ELF-1 (cell line): ENCODE measurements around the gene FASLG.
"Not testable (repeated sequence)": the region's sequence is repeated elsewhere in the genome, so short reads cannot be mapped to it uniquely, and the experiment has no call there.

ENCODE experiments used
- DNase-seq: peaks from one replicate; pipeline ENCODE4 v3.0.0-alpha.2; 2016; ENCODE audit warnings: low read depth, low spot score

The FASLG gene, protein sequence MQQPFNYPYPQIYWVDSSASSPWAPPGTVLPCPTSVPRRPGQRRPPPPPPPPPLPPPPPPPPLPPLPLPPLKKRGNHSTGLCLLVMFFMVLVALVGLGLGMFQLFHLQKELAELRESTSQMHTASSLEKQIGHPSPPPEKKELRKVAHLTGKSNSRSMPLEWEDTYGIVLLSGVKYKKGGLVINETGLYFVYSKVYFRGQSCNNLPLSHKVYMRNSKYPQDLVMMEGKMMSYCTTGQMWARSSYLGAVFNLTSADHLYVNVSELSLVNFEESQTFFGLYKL

DNA sequence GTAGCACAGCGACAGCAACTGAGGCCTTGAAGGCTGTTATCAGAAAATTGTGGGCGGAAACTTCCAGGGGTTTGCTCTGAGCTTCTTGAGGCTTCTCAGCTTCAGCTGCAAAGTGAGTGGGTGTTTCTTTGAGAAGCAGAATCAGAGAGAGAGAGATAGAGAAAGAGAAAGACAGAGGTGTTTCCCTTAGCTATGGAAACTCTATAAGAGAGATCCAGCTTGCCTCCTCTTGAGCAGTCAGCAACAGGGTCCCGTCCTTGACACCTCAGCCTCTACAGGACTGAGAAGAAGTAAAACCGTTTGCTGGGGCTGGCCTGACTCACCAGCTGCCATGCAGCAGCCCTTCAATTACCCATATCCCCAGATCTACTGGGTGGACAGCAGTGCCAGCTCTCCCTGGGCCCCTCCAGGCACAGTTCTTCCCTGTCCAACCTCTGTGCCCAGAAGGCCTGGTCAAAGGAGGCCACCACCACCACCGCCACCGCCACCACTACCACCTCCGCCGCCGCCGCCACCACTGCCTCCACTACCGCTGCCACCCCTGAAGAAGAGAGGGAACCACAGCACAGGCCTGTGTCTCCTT, at the start of gene FASLG:
TSS of gene FASLG (plus strand) at position 233 of the 583 bp plus-strand sequence. CDS start at position 332, 99 bp downstream.
- DNase-seq: no peak

- DNase-seq: no peak
Measured at GRCh38 chr1:172609528-172609927, 49.4 kb upstream of the FASLG start.

DNA sequence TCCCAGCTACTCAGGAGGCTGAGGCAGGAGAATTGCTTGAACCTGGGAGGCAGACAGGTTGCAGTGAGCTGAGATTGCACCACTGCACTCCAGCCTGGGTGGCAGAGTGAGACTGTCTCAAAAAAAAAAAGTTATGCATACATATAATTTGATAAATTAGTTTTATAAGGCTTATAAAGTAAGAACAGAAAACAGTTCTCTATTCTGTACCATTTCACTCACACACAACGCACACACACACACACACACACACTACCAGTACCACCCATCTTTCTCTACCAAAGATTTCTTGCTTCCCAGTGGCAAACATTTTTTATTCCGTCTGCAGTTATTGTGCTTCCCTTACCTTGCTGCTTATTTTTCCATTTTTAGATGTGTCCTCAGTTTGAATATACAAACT, 46.4 kb upstream of the FASLG start:
- no peak for DNase-seq

DNA sequence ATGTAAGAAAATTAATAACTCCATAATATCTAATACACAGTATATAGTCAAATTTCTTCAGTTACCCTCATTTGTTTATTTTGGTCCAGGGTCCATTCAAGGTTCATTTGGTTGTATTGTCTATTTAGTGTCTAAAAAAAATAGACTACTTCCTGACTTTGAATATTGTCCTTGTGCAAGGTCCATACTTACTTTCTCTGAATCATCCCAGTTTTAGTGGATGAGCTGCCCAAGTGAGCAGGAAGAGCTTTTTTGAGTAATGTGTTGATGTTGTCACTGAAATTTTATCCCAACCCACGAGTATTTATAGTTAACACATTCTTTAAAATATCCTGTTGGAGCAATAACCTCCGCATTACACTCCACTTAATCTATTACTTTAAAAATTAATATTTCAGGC, 45.6 kb upstream of the FASLG start:
- no peak for DNase-seq

DNA sequence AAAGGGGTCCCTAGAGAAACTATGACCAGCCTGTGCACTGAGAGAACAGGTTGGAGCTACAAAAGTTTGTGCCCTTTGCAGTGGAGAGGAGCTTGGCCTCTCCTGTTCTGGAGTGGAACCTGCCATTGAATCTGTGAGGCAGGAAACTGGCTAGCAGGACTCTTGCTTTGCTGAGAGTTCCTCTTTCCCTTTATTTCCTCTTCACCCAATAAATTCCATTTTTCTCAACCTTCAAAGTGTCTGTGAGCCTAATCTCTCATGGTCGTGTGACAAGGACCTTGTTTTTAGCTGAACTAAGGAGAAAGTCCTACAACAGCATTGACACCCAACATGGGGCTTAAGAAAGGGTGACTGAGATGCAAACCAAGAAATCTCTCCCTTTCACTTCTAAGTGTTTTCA, 42.7 kb upstream of the FASLG start:
- DNase-seq: no peak

DNA sequence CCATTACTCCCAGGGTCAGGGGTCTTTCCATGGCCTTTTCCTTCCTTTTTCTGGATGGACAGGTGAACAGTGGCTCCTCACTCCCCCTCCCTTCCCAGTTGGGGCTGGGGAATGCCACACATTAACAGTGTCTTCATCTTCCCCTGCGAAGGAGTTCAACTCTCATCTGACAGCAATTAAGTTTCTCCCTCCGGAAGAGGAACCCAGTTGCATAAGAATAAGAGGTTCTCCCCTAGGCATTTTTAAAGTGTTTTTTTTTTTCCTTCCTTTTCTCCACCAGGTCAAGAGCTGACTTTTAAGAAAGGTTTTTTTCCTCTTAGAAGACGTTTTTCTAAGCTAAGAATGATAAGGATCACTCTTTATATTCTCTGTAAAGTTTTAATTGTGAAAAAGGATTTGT, 42.3 kb upstream of the FASLG start:
- DNase-seq: no peak

- not testable (repeated sequence) for DNase-seq
Measured at GRCh38 chr1:172620603-172621002, 38.3 kb upstream of the FASLG start.

DNA sequence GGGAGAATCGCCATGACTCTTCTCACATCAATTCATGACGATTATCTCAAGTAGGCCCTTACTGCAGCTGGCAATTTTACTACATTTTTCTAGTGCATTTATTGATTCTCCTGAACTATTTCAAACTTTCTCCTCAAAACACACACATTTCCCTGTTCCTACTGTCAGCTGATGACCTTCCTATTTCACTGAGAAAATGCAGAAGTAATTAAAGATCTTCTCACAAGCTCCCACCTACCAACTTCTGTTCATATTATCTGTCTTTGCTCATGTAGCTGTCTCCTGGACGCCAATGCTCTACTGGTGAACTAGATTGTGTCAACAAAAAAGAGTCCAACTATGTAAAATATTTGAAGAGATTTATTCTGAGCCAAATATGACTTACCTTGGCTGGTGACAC, 36.4 kb upstream of the FASLG start:
- no peak for DNase-seq

- DNase-seq: no peak
Measured at GRCh38 chr1:172623748-172624147, 35.2 kb upstream of the FASLG start.

DNA sequence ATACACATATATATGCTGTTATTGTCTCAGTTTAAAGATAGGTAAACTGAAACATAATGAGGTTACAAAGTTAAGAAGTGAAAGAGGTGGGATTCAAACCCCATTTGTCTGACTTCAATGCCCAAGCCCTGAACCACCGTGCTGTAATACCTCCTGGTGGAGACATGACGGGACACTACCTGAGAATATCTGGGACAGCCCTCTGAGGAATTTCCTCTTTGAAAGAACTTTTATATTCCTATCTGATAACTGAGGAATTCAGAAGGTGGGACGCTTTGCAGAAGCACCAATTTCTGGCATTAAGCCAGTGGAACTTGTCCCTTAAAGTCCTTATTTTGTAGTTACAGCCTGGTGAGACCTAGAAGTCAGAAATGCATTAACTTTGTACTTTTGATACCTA, 32.1 kb upstream of the FASLG start:
- no peak for DNase-seq

DNA sequence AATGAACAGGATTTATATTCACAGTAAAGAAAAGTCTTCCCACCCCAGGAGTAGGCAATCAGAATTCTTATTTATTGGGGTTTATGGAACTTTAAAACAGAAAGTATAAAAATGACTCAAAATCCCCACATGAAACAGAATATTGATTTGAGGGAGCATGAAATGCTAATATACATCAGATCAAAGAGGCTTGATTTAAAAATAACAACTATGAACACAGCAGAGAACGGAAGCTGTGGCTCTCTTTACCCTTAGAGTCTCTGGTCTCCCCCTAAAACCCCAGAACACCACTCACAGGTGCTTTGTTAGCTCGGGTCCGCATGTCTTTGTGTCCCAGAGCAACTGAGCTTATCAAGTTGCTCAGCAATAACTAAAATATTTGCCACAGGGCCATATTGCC, 31.2 kb upstream of the FASLG start:
- no peak for DNase-seq

GRCh38 chr1:172628401-172628800, 30.5 kb upstream of the FASLG start:
- no peak for DNase-seq

- DNase-seq: no peak
Measured at GRCh38 chr1:172629170-172629569, 29.7 kb upstream of the FASLG start.

- DNase-seq: no peak
Measured at GRCh38 chr1:172629638-172630037, 29.3 kb upstream of the FASLG start.

GRCh38 chr1:172630056-172630818, 28.7 kb upstream of the FASLG start:
- no peak for DNase-seq

DNA sequence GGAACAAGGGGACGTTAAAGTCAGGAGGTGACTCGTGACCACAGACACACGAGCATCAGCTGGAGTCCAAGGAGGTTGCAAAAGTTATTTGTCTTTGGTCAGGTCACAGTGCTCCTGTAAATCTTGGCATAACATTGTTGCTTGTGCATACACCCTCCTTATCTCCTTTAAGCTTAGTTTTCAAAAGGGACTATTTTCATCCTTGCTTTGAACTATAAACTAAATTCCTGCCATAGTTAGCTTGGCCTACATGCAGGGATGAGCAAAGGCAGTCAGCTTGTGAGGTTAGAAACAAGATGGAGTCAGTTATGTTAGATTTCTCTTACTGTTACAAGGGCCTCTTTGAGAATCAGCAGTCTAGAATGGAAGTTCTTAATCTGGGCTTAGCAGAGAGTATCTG, 28.0 kb upstream of the FASLG start:
- no peak for DNase-seq

GRCh38 chr1:172637522-172637921, 21.4 kb upstream of the FASLG start:
- no peak for DNase-seq

DNA sequence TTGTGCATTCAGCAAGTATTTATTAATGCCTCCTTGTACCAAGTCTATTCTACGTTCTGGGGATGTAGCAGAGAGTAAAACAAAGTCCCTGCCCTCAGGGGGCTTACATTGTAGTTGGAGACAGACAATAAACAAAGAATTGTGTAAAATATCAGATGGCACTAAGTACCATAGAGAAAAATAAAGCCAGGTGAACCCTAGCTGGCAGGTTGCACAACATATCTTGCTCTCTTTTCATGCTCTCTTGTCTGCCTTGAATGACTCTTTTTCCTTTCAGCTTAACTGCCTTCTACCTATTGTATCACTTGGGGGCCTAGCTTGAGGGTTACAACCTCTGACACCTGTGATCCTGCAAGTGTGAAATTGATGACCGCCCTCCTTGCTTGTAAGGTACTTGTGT, 20.7 kb upstream of the FASLG start:
- DNase-seq: no peak

DNA sequence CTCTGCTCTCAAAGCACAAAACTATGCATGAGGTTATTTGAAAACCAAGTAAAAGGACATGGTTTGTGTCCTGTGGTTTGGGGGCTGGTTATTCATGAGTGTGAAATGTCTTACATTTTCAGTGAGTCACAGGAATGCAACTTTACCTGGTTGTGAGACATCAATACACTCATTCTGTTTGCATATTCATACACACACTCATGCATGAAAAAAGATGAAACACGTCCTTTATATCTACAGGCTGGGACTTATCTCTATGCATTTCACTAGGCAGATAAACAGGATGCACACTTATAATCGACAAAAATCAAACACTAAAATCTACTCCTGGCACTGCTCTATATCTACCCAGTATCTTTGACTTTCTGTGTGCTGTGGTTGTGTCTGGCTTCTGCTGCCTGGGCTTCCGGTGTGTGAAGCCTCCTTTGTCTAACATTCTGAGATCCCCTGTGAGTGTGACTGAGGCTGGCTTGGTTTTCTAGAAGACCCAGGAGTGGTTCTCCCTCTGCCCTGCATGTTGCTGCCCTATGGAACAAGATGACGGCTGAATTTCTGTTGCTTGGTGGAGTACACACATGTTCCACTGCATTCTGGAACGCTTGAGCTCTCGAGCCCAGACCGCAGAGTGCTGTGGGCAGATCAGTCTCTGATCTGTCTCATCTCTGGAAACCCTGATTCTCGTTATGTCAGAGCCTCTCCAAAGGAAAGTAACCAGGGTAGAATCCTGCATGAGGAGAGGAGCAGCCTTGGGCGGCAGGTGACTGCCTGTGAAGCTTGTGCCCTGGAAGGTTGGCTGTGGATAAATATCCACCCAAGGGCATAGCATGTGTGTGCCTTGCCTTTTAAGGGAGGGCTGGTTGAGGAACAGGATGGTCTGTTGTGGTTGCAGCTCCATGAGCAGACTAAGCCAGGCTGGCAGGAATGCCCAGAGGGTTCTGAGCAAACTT, 19.7 kb upstream of the FASLG start:
- no peak for DNase-seq

GRCh38 chr1:172640111-172640510, 18.8 kb upstream of the FASLG start:
- DNase-seq: no peak

GRCh38 chr1:172641492-172641891, 17.4 kb upstream of the FASLG start:
- no peak for DNase-seq

DNA sequence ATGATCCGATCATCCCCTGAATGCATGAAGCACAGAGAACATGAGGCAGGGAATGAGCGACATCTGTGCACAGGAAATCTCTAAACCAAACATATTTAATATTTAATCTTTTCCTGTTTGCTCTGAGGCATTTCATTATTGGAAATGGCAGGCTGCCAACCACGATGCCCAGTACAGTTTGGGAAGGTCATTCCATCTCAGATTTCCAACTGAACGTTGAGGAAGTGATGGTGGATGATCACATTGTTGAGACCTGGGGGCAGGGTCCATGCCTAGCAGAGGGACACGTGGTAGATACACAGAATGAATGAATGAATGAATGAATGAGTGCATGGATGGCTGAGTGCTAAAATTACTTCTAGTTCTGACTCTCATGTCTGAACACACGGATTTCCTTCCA, 15.9 kb upstream of the FASLG start:
- no peak for DNase-seq
